Epithelial cell of esophagus (primary cell): ENCODE data around the gene ST6GALNAC1.

ENCODE experiments used
- DNase-seq: peaks from one replicate; pipeline ENCODE4 v3.0.0; 2010; ENCODE audit warnings: low read depth
- H3K4me3 ChIP-seq: 2 replicates; pipeline ENCODE4 v1.5.1; 2011; ENCODE audit warnings: mild to moderate bottlenecking, low read length, control low read depth
- CTCF ChIP-seq: IDR thresholded peaks from 2 replicates; pipeline ENCODE4 v1.5.1; 2011; ENCODE audit warnings: low read depth, mild to moderate bottlenecking, low read length, control low read depth, inconsistent platforms; ENCODE audit not compliant: insufficient read depth; ENCODE audit errors: missing control alignments

The ST6GALNAC1 gene

GRCh38 chr17:76586741-76587487 lies 56.6 kb downstream of the ST6GALNAC1 start:
- TF ChIP-seq CTCF: no peak
- H3K4me3 ChIP-seq: peak overlapping the region; percentile 82
- peak; percentile 77 for DNase-seq

GRCh38 chr17:76585649-76586593 lies 57.6 kb downstream of the ST6GALNAC1 start, which contains the start of gene ST6GALNAC2:
Gene ST6GALNAC2 (minus strand): TSS chr17:76585860. CDS start chr17:76585808, 52 bp downstream.
- TF ChIP-seq CTCF: peak; percentile 22
- DNase-seq: peak; percentile 84
- H3K4me3 ChIP-seq: peak within 1 kb of the TSS; percentile 82

GRCh38 chr17:76585033-76585648 lies 58.4 kb downstream of the ST6GALNAC1 start:
- DNase-seq: peak; percentile 62
- no peak for TF ChIP-seq CTCF
- H3K4me3 ChIP-seq: peak overlapping the region; percentile 82

- peak overlapping the region; percentile 82 for H3K4me3 ChIP-seq
- TF ChIP-seq CTCF: no peak
- DNase-seq: peak; percentile 62
These were observed 59.0 kb downstream of the ST6GALNAC1 start for GRCh38 chr17:76584427-76585032.

- peak overlapping the region; percentile 16 for H3K4me3 ChIP-seq
- peak; percentile 92 for DNase-seq
- no peak for TF ChIP-seq CTCF
These were observed 60.9 kb downstream of the ST6GALNAC1 start for GRCh38 chr17:76582660-76583059.

GRCh38 chr17:76581515-76581914 lies 62.0 kb downstream of the ST6GALNAC1 start:
- TF ChIP-seq CTCF: no peak
- no peak overlapping the region for H3K4me3 ChIP-seq
- DNase-seq: peak; percentile 94
